NT2/D1 (cell line): ENCODE results near the gene REM2.

Source experiments
- YY1 ChIP-seq: IDR thresholded peaks from 2 replicates; pipeline ENCODE4 v1.6.1; 2011; ENCODE audit not compliant: insufficient read length, insufficient read depth
- ZNF274 ChIP-seq: IDR thresholded peaks from 2 replicates; pipeline ENCODE4 v1.6.1; 2011; ENCODE audit warnings: mild to moderate bottlenecking, low read depth, low read length

DNA sequence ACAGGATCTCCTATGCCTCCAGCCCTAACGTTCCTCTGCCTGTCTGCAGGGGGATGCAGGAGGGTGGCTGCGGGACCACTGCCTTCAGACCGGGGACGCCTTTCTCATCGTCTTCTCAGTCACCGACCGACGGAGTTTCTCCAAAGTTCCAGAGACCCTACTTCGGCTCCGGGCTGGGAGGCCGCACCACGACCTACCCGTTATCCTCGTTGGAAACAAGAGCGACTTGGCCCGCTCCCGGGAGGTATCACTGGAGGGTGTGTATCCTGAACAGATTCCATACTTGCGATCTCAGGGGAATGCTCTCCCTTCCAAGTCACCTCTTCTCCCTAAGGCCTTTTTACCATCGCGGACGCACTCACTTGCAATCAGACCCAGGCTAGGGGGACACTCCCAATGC is 3.0 kb downstream of the REM2 start:
- TF ChIP-seq ZNF274 (no peak), YY1 (no peak)
